HepG2 (cell line): ENCODE results near the gene SH2D3A. TPM values are rescaled to one million over a fixed set of nuclear protein-coding genes. Genes with fewer than 3 reads are reported as not detected.
A peak's percentile ranks its signal among the peaks of the same experiment; 100 is the strongest.

Experiments used
- FOXJ3 ChIP-seq: sonication (generic); formaldehyde crosslinking; IDR thresholded peaks from 2 replicates; pipeline ENCODE4 v1.4.0; 2020; ENCODE audit warnings: missing genetic modification reagents, mild to moderate bottlenecking, borderline replicate concordance
- HNRNPLL ChIP-seq: fragments of 200-400 bp; formaldehyde crosslinking; IDR thresholded peaks from 2 replicates; pipeline ENCODE4 v1.6.1; 2017; ENCODE audit warnings: mild to moderate bottlenecking, low read depth, low read length; ENCODE audit not compliant: poor library complexity, severe bottlenecking
- MIXL1 ChIP-seq: IDR thresholded peaks from 2 replicates; pipeline ENCODE4 v1.6.1; 2016
- NCOA2 ChIP-seq: sonication (generic); formaldehyde crosslinking; IDR thresholded peaks from 2 replicates; pipeline ENCODE4 v1.8.0; 2022; ENCODE audit warnings: inconsistent platforms
- NR2C2 ChIP-seq: sonication (generic); formaldehyde crosslinking; IDR thresholded peaks from 2 replicates; pipeline ENCODE4 v1.4.0; 2020; ENCODE audit warnings: missing genetic modification reagents, mild to moderate bottlenecking, moderate library complexity, borderline replicate concordance
- NR2F1 ChIP-seq, 2 experiments: fragments of 450-650 bp in 1 of 2; formaldehyde crosslinking in 1 of 2; IDR thresholded peaks; 2 replicates each; pipeline versions ENCODE4 v1.5.0 to v1.6.1; 2016 to 2020; ENCODE audit warnings: mild to moderate bottlenecking in 1 of 2, missing compliant biosample characterization in 1 of 2, missing genetic modification reagents in 1 of 2, moderate library complexity in 1 of 2
- PPARG ChIP-seq: conservative IDR thresholded peaks from 2 replicates; pipeline ENCODE4 v1.6.1; 2016; ENCODE audit warnings: missing biosample characterization, missing genetic modification reagents
- RBM22 ChIP-seq: fragments of 200-400 bp; formaldehyde crosslinking; optimal IDR thresholded peaks from 2 replicates; pipeline ENCODE3; 2017; ENCODE audit warnings: mild to moderate bottlenecking, low read length, moderate library complexity
- REL ChIP-seq: sonication (generic); formaldehyde crosslinking; conservative IDR thresholded peaks from 2 replicates; pipeline ENCODE4 v1.8.0; 2022; ENCODE audit warnings: mild to moderate bottlenecking, missing genetic modification reagents, moderate library complexity
- SALL1 ChIP-seq: sonication (generic); formaldehyde crosslinking; IDR thresholded peaks from 2 replicates; pipeline ENCODE4 v1.8.0; 2022; ENCODE audit warnings: mild to moderate bottlenecking, missing genetic modification reagents
- SMAD3 ChIP-seq: sonication (generic); formaldehyde crosslinking; IDR thresholded peaks from 2 replicates; pipeline ENCODE4 v1.4.0; 2020; ENCODE audit warnings: missing genetic modification reagents
- SP140L ChIP-seq: sonication (generic); formaldehyde crosslinking; IDR thresholded peaks from 2 replicates; pipeline ENCODE4 v1.4.0; 2020; ENCODE audit warnings: missing genetic modification reagents, borderline replicate concordance
- SRF ChIP-seq: IDR thresholded peaks from 2 replicates; pipeline ENCODE4 v1.6.1; 2011; ENCODE audit warnings: mild to moderate bottlenecking, low read depth, low read length, moderate library complexity
- TEAD3 ChIP-seq: optimal IDR thresholded peaks from 2 replicates; pipeline ENCODE3; 2016; ENCODE audit warnings: borderline replicate concordance
- YY1 ChIP-seq: IDR thresholded peaks from 2 replicates; pipeline ENCODE4 v1.6.1; 2011; ENCODE audit warnings: low read length, low read depth, moderate library complexity, mild to moderate bottlenecking; ENCODE audit not compliant: insufficient read depth, insufficient replicate concordance
- ZNF567 ChIP-seq: sonication (generic); formaldehyde crosslinking; IDR thresholded peaks from 2 replicates; pipeline ENCODE4 v1.8.1; 2023; ENCODE audit warnings: mild to moderate bottlenecking, missing genetic modification reagents, borderline replicate concordance
- ZNF652 ChIP-seq: IDR thresholded peaks from 2 replicates; pipeline ENCODE4 v1.6.1; 2016; ENCODE audit warnings: low read depth, borderline replicate concordance
- ZSCAN25 ChIP-seq: sonication (generic); formaldehyde crosslinking; IDR thresholded peaks from 2 replicates; pipeline ENCODE4 v1.8.0; 2022; ENCODE audit warnings: mild to moderate bottlenecking, missing genetic modification reagents
- ZSCAN30 ChIP-seq: sonication (generic); formaldehyde crosslinking; IDR thresholded peaks from 2 replicates; pipeline ENCODE4 v1.5.0; 2020; ENCODE audit warnings: mild to moderate bottlenecking, missing genetic modification reagents
- polyA plus RNA-seq, 8 experiments: library from polyadenylated mRNA; depleted of rRNA in 3 of 8; stranded (reverse) in 7 of 8; unstranded in 1 of 8; fragments of >200 nt; fragmentation: Illumina TruSeq in 4 of 8; extraction: Trizol in 4 of 8; gene quantifications; 2 replicates each; pipeline versions ENCODE4 v1.2.1 to v1.2.3, GENCODE V29; 2011 to 2016; ENCODE audit warnings: low read depth in 4 of 8, missing spikeins in 1 of 8, mixed read lengths in 1 of 8; ENCODE audit not compliant: insufficient read depth in 1 of 8
- total RNA-seq, 5 experiments: library from RNA; depleted of rRNA; stranded (reverse); fragments of >200 nt; fragmentation: Illumina TruSeq; extraction: Trizol; gene quantifications; 2 replicates each; pipeline ENCODE4 v1.2.3, GENCODE V29; 2016; ENCODE audit warnings: low read depth in 1 of 5
- TF ChIP-seq, protein P1 (sequence below): IDR thresholded peaks from 2 replicates; pipeline ENCODE4 v1.6.1; 2016
- TF ChIP-seq, protein P2 (sequence below): sonication (generic); formaldehyde crosslinking; IDR thresholded peaks from 2 replicates; pipeline ENCODE4 v1.4.0; 2020; ENCODE audit warnings: mild to moderate bottlenecking, missing genetic modification reagents, borderline replicate concordance
- TF ChIP-seq, protein P3 (sequence below): sonication (generic); formaldehyde crosslinking; conservative IDR thresholded peaks from 2 replicates; pipeline ENCODE4 v1.4.0; 2020; ENCODE audit warnings: missing genetic modification reagents

Gene SH2D3A
- total and polyA plus RNA-seq, 2 of the 13 experiments (the other 11 are each of a cell fraction or from before 2014, with no cell fraction given): 1.0 to 2.2 TPM

DNA sequence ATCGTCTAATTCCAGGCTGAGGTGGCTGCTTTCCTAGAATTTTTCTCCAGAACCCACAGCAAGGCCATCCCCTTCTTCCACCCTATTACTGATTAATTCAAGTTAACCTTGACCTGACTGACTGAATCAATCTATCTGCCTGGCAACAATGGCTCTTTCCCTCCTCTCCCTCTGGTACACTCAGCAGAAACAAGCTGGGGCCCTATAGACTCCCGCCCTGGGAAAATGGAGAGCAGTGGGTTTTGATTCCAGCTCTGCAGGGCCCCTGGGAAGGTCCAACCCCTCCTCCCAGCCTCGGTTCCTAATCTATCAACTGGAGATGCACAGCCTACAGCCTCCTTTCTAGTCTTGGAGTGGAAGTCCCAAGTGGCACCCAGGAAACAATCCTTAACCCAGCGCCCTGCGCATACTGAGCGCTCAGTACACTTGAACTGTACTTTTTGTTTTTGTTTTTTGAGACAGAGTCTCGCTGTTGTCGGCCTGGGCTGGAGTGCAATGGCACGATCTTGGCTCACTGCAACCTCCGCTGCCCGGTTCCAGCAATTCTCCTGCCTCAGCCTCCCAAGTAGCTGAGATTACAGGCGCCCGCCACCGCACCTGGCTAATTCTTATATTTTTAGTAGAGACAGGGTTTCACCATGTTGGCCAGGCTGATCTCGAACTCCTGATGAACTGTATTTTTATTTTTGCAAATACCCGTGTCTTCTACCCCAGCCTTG lies 41.6 kb downstream of the SH2D3A start (continued):
- peak; percentile 66; the same call in 1 of the 2 replicates for TF ChIP-seq NR2C2 (CRISPR knock-in tag)
- no peak for TF ChIP-seq REL (CRISPR knock-in tag)
- TF ChIP-seq MIXL1 (CRISPR knock-in tag): peak; percentile 80
- TF ChIP-seq YY1: peak; percentile 48
- TF ChIP-seq NCOA2 (CRISPR knock-in tag): peak; percentile 86
- TF ChIP-seq, protein P1, sequence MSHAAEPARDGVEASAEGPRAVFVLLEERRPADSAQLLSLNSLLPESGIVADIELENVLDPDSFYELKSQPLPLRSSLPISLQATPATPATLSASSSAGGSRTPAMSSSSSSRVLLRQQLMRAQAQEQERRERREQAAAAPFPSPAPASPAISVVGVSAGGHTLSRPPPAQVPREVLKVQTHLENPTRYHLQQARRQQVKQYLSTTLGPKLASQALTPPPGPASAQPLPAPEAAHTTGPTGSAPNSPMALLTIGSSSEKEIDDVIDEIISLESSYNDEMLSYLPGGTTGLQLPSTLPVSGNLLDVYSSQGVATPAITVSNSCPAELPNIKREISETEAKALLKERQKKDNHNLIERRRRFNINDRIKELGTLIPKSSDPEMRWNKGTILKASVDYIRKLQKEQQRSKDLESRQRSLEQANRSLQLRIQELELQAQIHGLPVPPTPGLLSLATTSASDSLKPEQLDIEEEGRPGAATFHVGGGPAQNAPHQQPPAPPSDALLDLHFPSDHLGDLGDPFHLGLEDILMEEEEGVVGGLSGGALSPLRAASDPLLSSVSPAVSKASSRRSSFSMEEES (CRISPR knock-in tag): 0 out of 2 replicates have a peak, but pooled peaks have one; percentile 29
- TF ChIP-seq, protein P2, sequence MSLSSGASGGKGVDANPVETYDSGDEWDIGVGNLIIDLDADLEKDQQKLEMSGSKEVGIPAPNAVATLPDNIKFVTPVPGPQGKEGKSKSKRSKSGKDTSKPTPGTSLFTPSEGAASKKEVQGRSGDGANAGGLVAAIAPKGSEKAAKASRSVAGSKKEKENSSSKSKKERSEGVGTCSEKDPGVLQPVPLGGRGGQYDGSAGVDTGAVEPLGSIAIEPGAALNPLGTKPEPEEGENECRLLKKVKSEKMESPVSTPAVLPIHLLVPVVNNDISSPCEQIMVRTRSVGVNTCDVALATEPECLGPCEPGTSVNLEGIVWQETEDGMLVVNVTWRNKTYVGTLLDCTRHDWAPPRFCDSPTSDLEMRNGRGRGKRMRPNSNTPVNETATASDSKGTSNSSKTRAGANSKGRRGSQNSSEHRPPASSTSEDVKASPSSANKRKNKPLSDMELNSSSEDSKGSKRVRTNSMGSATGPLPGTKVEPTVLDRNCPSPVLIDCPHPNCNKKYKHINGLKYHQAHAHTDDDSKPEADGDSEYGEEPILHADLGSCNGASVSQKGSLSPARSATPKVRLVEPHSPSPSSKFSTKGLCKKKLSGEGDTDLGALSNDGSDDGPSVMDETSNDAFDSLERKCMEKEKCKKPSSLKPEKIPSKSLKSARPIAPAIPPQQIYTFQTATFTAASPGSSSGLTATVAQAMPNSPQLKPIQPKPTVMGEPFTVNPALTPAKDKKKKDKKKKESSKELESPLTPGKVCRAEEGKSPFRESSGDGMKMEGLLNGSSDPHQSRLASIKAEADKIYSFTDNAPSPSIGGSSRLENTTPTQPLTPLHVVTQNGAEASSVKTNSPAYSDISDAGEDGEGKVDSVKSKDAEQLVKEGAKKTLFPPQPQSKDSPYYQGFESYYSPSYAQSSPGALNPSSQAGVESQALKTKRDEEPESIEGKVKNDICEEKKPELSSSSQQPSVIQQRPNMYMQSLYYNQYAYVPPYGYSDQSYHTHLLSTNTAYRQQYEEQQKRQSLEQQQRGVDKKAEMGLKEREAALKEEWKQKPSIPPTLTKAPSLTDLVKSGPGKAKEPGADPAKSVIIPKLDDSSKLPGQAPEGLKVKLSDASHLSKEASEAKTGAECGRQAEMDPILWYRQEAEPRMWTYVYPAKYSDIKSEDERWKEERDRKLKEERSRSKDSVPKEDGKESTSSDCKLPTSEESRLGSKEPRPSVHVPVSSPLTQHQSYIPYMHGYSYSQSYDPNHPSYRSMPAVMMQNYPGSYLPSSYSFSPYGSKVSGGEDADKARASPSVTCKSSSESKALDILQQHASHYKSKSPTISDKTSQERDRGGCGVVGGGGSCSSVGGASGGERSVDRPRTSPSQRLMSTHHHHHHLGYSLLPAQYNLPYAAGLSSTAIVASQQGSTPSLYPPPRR (CRISPR knock-in tag): peak; percentile 34; the same call in 1 of the 2 replicates
- no peak for TF ChIP-seq HNRNPLL
- TF ChIP-seq, protein P3, sequence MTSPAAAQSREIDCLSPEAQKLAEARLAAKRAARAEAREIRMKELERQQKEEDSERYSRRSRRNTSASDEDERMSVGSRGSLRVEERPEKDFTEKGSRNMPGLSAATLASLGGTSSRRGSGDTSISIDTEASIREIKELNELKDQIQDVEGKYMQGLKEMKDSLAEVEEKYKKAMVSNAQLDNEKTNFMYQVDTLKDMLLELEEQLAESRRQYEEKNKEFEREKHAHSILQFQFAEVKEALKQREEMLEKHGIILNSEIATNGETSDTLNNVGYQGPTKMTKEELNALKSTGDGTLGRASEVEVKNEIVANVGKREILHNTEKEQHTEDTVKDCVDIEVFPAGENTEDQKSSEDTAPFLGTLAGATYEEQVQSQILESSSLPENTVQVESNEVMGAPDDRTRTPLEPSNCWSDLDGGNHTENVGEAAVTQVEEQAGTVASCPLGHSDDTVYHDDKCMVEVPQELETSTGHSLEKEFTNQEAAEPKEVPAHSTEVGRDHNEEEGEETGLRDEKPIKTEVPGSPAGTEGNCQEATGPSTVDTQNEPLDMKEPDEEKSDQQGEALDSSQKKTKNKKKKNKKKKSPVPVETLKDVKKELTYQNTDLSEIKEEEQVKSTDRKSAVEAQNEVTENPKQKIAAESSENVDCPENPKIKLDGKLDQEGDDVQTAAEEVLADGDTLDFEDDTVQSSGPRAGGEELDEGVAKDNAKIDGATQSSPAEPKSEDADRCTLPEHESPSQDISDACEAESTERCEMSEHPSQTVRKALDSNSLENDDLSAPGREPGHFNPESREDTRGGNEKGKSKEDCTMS (CRISPR knock-in tag): no peak
- TF ChIP-seq SMAD3 (CRISPR knock-in tag): peak; percentile 49; the same call in 1 of the 2 replicates
- TF ChIP-seq SP140L (CRISPR knock-in tag): no peak
- no peak for TF ChIP-seq FOXJ3 (CRISPR knock-in tag)
- TF ChIP-seq ZNF652 (CRISPR knock-in tag): peak; percentile 70; the same call in 1 of the 2 replicates
- peak; percentile 37 for TF ChIP-seq TEAD3 (CRISPR knock-in tag)
- TF ChIP-seq ZSCAN25 (CRISPR knock-in tag): 0 out of 2 replicates have a peak, but pooled peaks have one; percentile 65
- TF ChIP-seq ZSCAN30 (CRISPR knock-in tag): no peak
- TF ChIP-seq PPARG (CRISPR knock-in tag): peak; percentile 30
- peak; percentile 39 for TF ChIP-seq SALL1
- TF ChIP-seq SRF: no peak
- peak; percentile 50 to 57 for TF ChIP-seq NR2F1 (CRISPR knock-in tag; IDR thresholded peaks at IDR 0.05)
- no peak for TF ChIP-seq ZNF567 (CRISPR knock-in tag)
- no peak for TF ChIP-seq RBM22
